NCI-H748 (cell line): ENCODE measurements around the gene SLC18B1.
A peak's percentile ranks its signal among the peaks of the same experiment; 100 is the strongest.
"Not testable (repeated sequence)": the region's sequence is repeated elsewhere in the genome, so short reads cannot be mapped to it uniquely, and the experiment has no call there.

Source experiments
- DNase-seq: peaks from one replicate; lab custom pipeline; 2025; ENCODE audit not compliant: unreplicated experiment; lab: John Stamatoyannopoulos, UW

The SLC18B1 gene

GRCh38 chr6:132800656-132801055 is 2.2 kb upstream of the SLC18B1 start:
- DNase-seq: no peak

DNA sequence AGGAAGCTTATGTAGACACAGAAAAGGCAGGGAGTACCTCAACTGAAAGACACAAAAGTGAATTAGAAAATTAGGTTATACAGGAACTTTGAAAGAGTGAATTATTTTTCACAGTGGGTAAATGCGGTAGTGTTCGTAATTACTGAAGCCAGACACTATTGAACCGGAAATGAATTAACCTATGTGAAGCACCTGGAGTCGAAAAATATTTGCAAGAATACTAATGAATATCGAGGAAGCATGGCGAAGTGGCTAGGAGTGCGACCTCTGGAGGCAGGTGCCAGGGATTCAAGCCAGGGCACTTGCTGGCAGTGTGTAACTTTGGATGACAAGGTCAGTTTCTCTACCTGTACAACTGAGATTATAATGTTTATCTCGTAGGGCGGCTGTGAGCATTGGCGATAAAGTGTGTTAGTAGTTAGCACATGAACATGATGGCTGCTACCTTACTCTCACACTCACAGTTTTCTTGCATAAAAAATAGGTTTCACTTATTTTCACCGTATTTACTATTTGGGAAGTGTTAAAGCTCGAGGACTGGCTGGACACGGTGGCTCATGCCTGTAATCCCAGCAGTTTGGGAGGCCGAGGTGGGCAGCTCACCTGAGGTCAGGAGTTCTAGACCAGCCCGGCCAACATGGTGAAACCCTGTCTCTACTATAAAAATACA is 567 bp upstream of the SLC18B1 start:
- DNase-seq: peak; percentile 89

DNA sequence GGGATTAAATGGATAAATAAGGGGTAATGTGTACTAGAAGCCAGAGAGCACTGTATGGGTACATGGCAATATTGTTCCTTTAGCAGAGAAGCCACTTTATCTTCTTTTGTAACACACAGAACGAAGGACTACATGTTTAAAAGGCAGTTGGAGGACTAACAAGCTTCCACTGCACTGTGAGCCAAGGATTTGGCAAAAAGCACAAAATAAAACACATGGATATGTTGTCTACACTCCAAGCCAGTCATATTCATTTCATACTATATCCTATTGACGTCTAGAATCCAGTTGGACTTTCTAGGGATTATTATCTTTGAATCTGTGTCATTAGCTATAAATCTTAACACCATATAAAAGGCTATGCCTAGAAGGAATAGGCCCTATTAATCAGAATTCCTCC is 3.0 kb downstream of the SLC18B1 start:
- no peak for DNase-seq

GRCh38 chr6:132792510-132792909 is 5.9 kb downstream of the SLC18B1 start:
- no peak for DNase-seq

DNA sequence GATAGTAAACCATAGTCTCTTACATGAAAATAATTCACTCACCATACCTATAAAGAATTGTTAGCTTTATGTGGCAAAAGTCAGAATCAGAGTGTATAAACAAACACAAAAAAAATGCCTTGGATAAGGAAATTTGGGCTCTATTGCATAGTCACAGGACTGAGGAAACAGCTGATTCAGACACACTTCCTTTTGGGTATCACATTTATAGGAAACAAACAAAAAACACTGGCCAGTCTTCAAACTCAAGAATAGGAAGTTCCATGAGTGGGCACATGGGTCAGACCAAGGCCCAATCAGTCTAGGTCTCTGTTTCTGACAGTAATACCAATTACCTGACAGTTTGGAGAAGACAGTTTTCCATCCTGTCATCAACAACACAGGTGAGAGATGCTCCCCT is 8.0 kb downstream of the SLC18B1 start:
- DNase-seq: no peak

GRCh38 chr6:132789396-132789776 is 9.1 kb downstream of the SLC18B1 start:
- DNase-seq: no peak

- DNase-seq: no peak
Measured at GRCh38 chr6:132788658-132789395, 9.6 kb downstream of the SLC18B1 start.

GRCh38 chr6:132785936-132786335 is 12.5 kb downstream of the SLC18B1 start:
- no peak for DNase-seq

DNA sequence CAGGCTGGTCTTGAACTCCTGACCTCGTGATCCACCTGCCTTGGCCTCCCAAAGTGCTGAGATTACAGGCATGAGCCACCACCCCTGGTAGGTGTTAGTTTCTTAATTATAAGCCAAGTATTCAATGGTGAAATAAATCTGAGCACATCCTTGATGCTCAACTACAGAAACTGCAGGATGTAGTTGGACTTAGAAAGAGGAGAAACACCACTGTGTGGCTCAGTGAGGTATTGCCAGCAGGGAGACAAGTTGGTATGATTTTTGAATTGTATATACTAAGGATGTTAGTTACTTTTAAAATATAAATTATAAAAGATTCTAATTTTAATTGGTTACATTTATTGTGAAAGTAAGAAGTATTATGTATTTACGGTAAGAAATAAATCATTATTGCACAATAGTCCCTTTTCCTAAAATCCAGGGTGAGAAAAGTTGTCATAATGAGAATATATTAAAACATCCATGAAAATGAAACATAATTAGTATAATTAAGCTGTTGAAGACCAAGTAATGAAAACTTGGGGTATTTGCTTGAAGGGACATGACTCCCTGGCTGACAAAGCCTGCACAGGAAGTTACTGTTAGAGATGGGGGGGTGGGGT is 17.6 kb downstream of the SLC18B1 start:
- DNase-seq: no peak

- not testable (repeated sequence) for DNase-seq
Measured at GRCh38 chr6:132777881-132778280, 20.6 kb downstream of the SLC18B1 start.

GRCh38 chr6:132768051-132768517 is 30.4 kb downstream of the SLC18B1 start:
- DNase-seq: peak; percentile 25

DNA sequence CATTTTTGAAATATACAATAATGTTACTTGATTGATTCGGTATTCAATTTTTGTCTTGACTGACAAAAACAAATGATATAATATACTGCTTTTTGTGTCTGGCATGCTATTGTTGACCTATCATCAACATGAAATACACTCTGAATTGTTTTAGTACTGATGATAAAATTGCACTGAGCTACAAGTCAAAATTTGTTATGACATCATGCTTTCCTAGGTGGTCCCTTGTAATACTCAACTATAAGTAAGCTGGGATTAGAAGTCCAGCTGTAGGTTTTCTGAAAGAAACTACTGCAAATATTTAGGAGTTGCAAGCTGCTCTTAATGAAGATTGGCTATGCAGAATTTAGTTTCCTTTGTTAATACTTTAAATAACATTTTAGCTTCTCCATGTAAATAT is 32.9 kb downstream of the SLC18B1 start:
- no peak for DNase-seq

DNA sequence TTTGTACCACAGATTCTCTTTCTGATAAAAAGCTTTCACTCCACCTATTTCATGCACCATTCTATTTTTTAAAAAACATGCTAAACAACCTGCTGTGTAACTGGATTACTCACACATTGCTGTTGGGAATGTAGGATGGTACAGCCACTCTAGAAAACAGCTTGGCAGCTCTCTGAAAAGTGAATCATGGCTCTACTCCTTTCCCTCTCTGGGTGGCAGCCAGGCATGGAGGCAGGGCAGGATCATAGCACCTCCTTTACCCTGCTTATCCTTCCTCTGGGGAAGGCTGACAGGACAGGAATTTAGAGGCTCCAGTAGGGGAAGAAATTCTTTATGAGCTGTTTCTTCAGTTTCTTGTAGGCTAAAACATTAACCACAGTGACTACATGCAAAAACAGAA is 34.1 kb downstream of the SLC18B1 start:
- no peak for DNase-seq

DNA sequence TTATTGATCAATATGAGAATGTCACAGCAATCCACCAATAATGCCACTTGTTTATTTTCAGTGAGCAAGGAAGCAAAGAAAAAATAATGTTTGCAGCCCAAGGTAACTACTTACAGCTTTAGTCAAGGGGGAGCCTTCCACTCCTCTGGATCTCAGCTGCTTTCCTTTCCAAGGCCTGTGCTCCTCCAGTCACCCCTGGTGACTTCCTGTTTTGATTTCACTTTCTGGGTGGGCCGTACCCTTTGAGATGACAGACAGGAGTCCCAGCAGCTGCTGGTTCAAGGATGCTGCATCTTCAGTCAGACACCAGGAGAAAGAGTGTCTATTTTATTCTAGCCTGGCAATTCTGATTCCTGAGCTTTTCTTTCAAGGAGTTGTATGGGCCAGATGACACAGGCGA is 35.2 kb downstream of the SLC18B1 start:
- DNase-seq: no peak

DNA sequence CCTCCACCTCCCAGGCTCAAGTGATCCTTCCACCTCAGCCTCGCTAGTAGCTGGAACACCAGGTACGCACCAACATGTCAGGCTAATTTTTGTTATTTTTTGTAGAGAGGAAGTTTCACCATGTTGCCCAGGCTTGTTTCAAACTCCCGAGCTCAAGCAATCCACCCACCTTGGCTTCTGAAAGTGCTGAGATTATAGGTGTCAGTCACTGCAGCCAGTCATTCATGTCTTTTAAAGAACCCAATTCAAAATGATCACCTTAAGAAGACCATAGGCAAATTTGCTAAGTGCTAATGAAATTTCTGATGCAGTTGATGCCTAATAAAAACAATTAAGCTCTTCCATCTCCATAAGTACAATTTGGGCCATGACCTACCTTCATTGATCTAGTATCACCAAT is 38.2 kb downstream of the SLC18B1 start:
- DNase-seq: no peak

DNA sequence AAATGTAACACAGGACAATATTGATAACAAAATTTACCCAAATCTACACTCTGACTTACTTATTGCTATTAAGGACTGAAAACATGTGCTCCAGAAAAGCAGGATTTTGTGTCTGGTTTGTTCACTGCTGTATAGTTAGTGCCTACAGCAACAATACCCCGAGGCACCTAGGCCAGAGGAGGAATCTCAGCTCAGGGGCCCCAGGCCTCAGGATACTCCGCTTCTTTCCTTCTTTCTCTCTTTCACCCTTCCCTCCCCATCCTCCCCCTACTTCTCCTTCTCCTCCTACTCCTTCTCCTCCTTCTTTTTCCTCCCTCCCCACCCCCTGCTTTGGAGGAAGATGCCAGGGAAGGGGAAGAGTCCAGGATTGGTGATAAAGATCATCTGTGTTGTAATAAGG is 39.7 kb downstream of the SLC18B1 start:
- no peak for DNase-seq

DNA sequence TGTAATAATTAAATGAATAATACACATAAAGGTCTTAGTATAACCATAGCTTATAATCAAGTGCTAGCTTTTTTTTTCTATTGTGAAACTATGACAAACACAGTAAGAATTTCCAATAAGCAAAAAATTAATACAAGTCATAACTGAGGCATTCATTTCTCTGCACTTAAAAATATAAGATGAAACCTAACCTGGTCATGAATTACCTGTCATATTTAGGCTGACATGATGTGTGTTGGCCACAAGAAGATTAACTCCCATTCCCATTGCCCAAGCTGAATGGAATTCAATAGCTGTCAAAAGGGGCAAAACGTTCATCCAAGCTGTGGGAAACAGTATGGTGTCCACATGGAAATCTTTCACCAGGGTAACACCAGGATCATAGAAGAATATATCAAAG is 46.2 kb downstream of the SLC18B1 start:
- no peak for DNase-seq

DNA sequence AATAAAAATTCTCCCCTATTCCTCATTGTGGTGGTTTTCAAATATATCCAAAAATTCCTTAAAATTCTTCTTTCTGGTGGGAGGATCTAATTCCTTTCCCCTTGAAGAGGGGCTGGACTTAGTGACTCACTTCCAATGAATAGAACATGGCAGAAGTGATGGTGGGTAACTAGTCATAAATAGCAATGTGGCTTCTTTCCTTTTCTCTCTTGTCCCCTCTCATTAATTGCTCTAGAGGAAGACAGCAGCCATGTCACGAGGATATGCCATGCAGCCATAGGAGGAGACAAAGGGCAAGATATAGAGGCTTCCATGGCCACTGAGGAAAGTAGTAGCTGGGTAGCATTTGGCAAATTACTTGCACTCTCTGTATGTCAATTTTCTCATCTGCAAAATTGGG is 46.6 kb downstream of the SLC18B1 start:
- DNase-seq: no peak

DNA sequence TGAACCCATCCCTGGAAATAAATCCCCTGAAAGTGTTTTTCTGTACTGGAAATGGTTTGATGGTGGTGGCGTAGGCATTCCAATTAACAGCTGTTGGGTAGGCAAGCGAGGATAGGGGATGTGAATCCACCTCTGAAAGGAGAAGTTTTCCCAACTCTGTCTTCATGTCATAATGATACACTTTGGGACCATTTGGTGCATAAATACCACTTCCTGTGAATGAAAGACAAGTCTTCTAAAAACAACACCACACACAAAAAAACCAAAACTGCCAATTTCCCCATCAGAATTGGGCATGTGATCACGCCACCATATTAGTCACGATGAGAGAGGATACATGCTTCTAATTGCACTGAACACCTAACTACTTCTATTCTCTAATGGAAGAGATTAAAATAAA is 47.1 kb downstream of the SLC18B1 start:
- no peak for DNase-seq

DNA sequence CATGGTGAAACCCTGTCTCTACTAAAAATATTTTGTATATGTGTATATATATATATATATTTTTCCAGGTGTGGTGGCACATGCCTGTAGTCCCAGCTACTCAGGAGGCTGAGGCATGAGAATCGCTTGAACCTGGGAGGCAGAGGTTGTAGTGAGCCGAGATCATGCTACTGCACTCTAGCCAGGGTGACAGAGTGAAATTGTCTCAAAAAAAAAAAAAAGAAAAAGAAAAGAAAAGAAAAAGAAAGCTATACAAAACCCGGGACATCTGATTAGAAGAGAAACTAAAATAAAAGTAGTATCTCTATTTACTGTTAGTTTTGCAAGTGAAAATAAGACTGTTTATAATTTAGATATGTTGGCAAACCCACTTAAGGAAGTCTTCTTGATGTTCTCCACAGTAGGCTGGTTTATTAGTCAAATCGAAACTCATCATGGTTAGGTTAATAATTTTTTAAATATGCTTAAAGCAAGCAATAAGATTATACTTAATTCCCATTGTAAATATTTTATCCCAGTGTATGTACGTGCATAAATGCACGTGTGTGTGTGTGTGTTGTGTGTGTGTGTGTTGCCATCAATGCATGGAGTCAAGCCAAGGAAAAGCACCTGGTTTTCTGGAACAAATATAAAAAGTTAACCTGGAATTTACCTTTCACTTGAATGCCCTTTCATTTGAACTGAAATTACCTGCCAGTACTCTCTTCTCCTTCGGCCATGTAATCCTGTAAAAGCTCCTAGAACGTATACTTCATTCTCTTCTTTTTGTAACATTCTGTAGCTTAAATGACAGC is 47.8 kb downstream of the SLC18B1 start:
- DNase-seq: no peak

DNA sequence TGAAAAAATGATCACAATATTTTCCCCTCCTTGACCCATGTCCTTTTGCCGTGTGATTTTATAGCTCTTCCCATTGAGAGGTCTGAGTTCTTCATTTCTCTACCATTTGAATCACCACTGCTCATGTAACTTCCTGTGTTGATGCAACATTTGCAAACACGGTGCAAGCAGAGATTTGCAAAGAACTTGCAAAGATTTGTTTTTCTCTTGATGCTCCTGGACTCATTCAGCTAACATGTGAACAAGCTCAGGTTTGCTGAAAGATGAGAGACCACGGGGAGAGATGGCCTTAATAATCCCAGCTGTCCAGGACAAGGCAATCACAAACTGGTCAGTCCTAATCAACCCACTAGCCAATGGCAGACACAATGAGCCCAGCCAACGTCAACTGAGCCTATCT is 49.3 kb downstream of the SLC18B1 start:
- no peak for DNase-seq

- DNase-seq: no peak
Measured at GRCh38 chr6:132748446-132748845, 50.0 kb downstream of the SLC18B1 start.
